ENCODE data around the gene AMH. TPM values are rescaled to one million over a fixed set of nuclear protein-coding genes. Genes with fewer than 3 reads are reported as not detected.

AMH gene
- total RNA-seq, 2 donors from 2014 or later, result 0.46 to 160 TPM

GRCh38 chr19:2210987-2211740, 38.0 kb upstream of the AMH start:
- Histone ChIP-seq H3K27me3 (replicated peaks; ENCODE audit: insufficient read depth) (no peaks in the 10 kb centered on the region), H3K9me3 (no peaks in the 10 kb centered on the region), H3K4me3 (no peak overlapping the region), H3K27ac (no peak overlapping the region), H3K36me3 (peaks cover 12 to 39% of the 10 kb centered on the region in 2 donors), H3K4me1 (replicated peaks) (no peaks in the 10 kb centered on the region)
- WGBS, result 92% methylated on average over 33 of the region's 33 CpGs
- TF ChIP-seq CTCF (IDR thresholded peaks at IDR 0.05), result no peak
- no peak for TF ChIP-seq POLR2AphosphoS5 (IDR thresholded peaks at IDR 0.05)
- no peak for TF ChIP-seq POLR2A (IDR thresholded peaks at IDR 0.05)
- intact Hi-C loops (cut with DNase I), result no loop called here
- DNase-seq (ENCODE audit: low spot score), result no peak

- TF ChIP-seq POLR2A (IDR thresholded peaks at IDR 0.05) (no peak), CTCF (IDR thresholded peaks at IDR 0.05) (no peak), POLR2AphosphoS5 (IDR thresholded peaks at IDR 0.05) (no peak)
- Histone ChIP-seq H3K36me3 (peaks cover 22 to 42% of the 10 kb centered on the region in 2 donors), H3K9me3 (no peaks in the 10 kb centered on the region), H3K27ac (no peak overlapping the region), H3K27me3 (replicated peaks; ENCODE audit: insufficient read depth) (no peaks in the 10 kb centered on the region), H3K4me3 (no peak overlapping the region), H3K4me1 (replicated peaks) (no peaks in the 10 kb centered on the region)
- WGBS, result 91% methylated on average over 19 of the region's 21 CpGs
- no peak for DNase-seq (ENCODE audit: low spot score)
- intact Hi-C loops (cut with DNase I), result no loop called here
Measured at GRCh38 chr19:2212861-2213711, 36.0 kb upstream of the AMH start.

GRCh38 chr19:2213799-2214198, 35.3 kb upstream of the AMH start:
- TF ChIP-seq CTCF (IDR thresholded peaks at IDR 0.05) (no peak), POLR2A (IDR thresholded peaks at IDR 0.05) (no peak), POLR2AphosphoS5 (IDR thresholded peaks at IDR 0.05) (no peak)
- DNase-seq (ENCODE audit: low spot score), result no peak
- Histone ChIP-seq H3K9me3 (no peaks in the 10 kb centered on the region), H3K4me1 (replicated peaks) (no peaks in the 10 kb centered on the region), H3K36me3 (peaks cover 22 to 42% of the 10 kb centered on the region in 2 donors), H3K27ac (no peak overlapping the region), H3K4me3 (no peak overlapping the region), H3K27me3 (replicated peaks; ENCODE audit: insufficient read depth) (no peaks in the 10 kb centered on the region)
- 73% methylated on average over 10 of the region's 26 CpGs for WGBS
- intact Hi-C loops (cut with DNase I), result no loop called here

GRCh38 chr19:2214251-2214650, 34.9 kb upstream of the AMH start:
- WGBS, result 79% methylated on average over 16 of the region's 17 CpGs
- Histone ChIP-seq H3K36me3 (peaks cover 22 to 42% of the 10 kb centered on the region in 2 donors), H3K4me1 (replicated peaks) (no peaks in the 10 kb centered on the region), H3K27me3 (replicated peaks; ENCODE audit: insufficient read depth) (no peaks in the 10 kb centered on the region), H3K27ac (no peak overlapping the region), H3K4me3 (no peak overlapping the region), H3K9me3 (no peaks in the 10 kb centered on the region)
- DNase-seq (ENCODE audit: low spot score), result no peak
- intact Hi-C loops (cut with DNase I), result no loop called here
- TF ChIP-seq POLR2A (IDR thresholded peaks at IDR 0.05), result no peak
- TF ChIP-seq CTCF (IDR thresholded peaks at IDR 0.05), result no peak
- TF ChIP-seq POLR2AphosphoS5 (IDR thresholded peaks at IDR 0.05), result no peak
